Measurements from ENCODE around the gene HOXB8. TPM values are rescaled to one million over a fixed set of nuclear protein-coding genes. Genes with fewer than 3 reads are reported as not detected.

HOXB8 gene
- total RNA-seq, 2 donors from 2014 or later = not detected

- H3K4me1 Mint-ChIP-seq = peaks cover 5% of the 10 kb centered on the region
- H3K27me3 Mint-ChIP-seq = peaks cover 75% of the 10 kb centered on the region
- H3K27ac Mint-ChIP-seq = no peak overlapping the region
- peak; percentile 5 for ATAC-seq (replicated peaks)
- H3K36me3 Mint-ChIP-seq (ENCODE audit: low read depth) = no peaks in the 10 kb centered on the region
- no peaks in the 10 kb centered on the region for H3K9me3 Mint-ChIP-seq
- H3K4me3 Mint-ChIP-seq = peak overlapping the region; percentile 50
Observed at GRCh38 chr17:48601539-48602425, 13.3 kb downstream of the HOXB8 start.

GRCh38 chr17:48601207-48601538 lies 13.9 kb downstream of the HOXB8 start:
- Mint-ChIP-seq H3K27me3 (peaks cover 77% of the 10 kb centered on the region), H3K36me3 (ENCODE audit: low read depth) (no peaks in the 10 kb centered on the region), H3K4me3 (no peak overlapping the region), H3K27ac (no peak overlapping the region), H3K9me3 (no peaks in the 10 kb centered on the region), H3K4me1 (peaks cover 10% of the 10 kb centered on the region)
- no peak for ATAC-seq (replicated peaks)

- Mint-ChIP-seq H3K4me3 (no peak overlapping the region), H3K27me3 (peaks cover 82% of the 10 kb centered on the region), H3K4me1 (peaks cover 11% of the 10 kb centered on the region)
Observed at GRCh38 chr17:48600244-48601098, 14.6 kb downstream of the HOXB8 start.

GRCh38 chr17:48599354-48599753 lies 15.7 kb downstream of the HOXB8 start:
- Mint-ChIP-seq H3K27me3 (peaks cover 80% of the 10 kb centered on the region), H3K9me3 (no peaks in the 10 kb centered on the region), H3K4me1 (peaks cover 11% of the 10 kb centered on the region), H3K36me3 (ENCODE audit: low read depth) (no peaks in the 10 kb centered on the region), H3K4me3 (no peak overlapping the region), H3K27ac (no peak overlapping the region)
- no peak for ATAC-seq (replicated peaks)

More at GRCh38 chr17:48600244-48601098, 14.6 kb downstream of the HOXB8 start:
- Mint-ChIP-seq H3K9me3 (no peaks in the 10 kb centered on the region), H3K36me3 (ENCODE audit: low read depth) (no peaks in the 10 kb centered on the region), H3K27ac (no peak overlapping the region)
- no peak for ATAC-seq (replicated peaks)

GRCh38 chr17:48598736-48599135 lies 16.4 kb downstream of the HOXB8 start:
- Mint-ChIP-seq H3K36me3 (ENCODE audit: low read depth) (no peaks in the 10 kb centered on the region), H3K9me3 (no peaks in the 10 kb centered on the region), H3K27me3 (peaks cover 73% of the 10 kb centered on the region), H3K27ac (no peak overlapping the region), H3K4me1 (peaks cover 11% of the 10 kb centered on the region), H3K4me3 (peak overlapping the region; percentile 67)
- ATAC-seq (replicated peaks) = no peak

GRCh38 chr17:48597778-48598631 lies 17.1 kb downstream of the HOXB8 start:
- Mint-ChIP-seq H3K4me1 (peaks cover 11% of the 10 kb centered on the region), H3K9me3 (no peaks in the 10 kb centered on the region), H3K4me3 (peak overlapping the region; percentile 67), H3K36me3 (ENCODE audit: low read depth) (no peaks in the 10 kb centered on the region), H3K27ac (no peak overlapping the region), H3K27me3 (peaks cover 67% of the 10 kb centered on the region)
- ATAC-seq (replicated peaks) = peak; percentile 55

GRCh38 chr17:48597528-48597777 lies 17.6 kb downstream of the HOXB8 start:
- ATAC-seq (replicated peaks) = no peak
- H3K9me3 Mint-ChIP-seq = no peaks in the 10 kb centered on the region
- H3K4me1 Mint-ChIP-seq = peaks cover 16% of the 10 kb centered on the region
- peak overlapping the region; percentile 67 for H3K4me3 Mint-ChIP-seq
- peaks cover 68% of the 10 kb centered on the region for H3K27me3 Mint-ChIP-seq
- no peak overlapping the region for H3K27ac Mint-ChIP-seq
- no peaks in the 10 kb centered on the region for H3K36me3 Mint-ChIP-seq (ENCODE audit: low read depth)

GRCh38 chr17:48596735-48597527 lies 18.2 kb downstream of the HOXB8 start:
- H3K36me3 Mint-ChIP-seq (ENCODE audit: low read depth) = no peaks in the 10 kb centered on the region
- no peak overlapping the region for H3K27ac Mint-ChIP-seq
- peaks cover 16% of the 10 kb centered on the region for H3K4me1 Mint-ChIP-seq
- H3K4me3 Mint-ChIP-seq = peak overlapping the region; percentile 67
- no peak for ATAC-seq (replicated peaks)
- H3K9me3 Mint-ChIP-seq = no peaks in the 10 kb centered on the region
- peaks cover 67% of the 10 kb centered on the region for H3K27me3 Mint-ChIP-seq

GRCh38 chr17:48596000-48596734 lies 18.9 kb downstream of the HOXB8 start:
- H3K4me1 Mint-ChIP-seq = peaks cover 16% of the 10 kb centered on the region

GRCh38 chr17:48595278-48595999 lies 19.7 kb downstream of the HOXB8 start:
- H3K27me3 Mint-ChIP-seq = peaks cover 71% of the 10 kb centered on the region
- no peak overlapping the region for H3K27ac Mint-ChIP-seq
- H3K9me3 Mint-ChIP-seq = no peaks in the 10 kb centered on the region
- H3K36me3 Mint-ChIP-seq (ENCODE audit: low read depth) = no peaks in the 10 kb centered on the region
- no peak for ATAC-seq (replicated peaks)
- peaks cover 16% of the 10 kb centered on the region for H3K4me1 Mint-ChIP-seq
- peak overlapping the region; percentile 67 for H3K4me3 Mint-ChIP-seq

More at GRCh38 chr17:48596000-48596734, 18.9 kb downstream of the HOXB8 start:
- peak; percentile 32 for ATAC-seq (replicated peaks)
- Mint-ChIP-seq H3K27me3 (peaks cover 73% of the 10 kb centered on the region), H3K27ac (no peak overlapping the region), H3K9me3 (no peaks in the 10 kb centered on the region), H3K4me3 (peak overlapping the region; percentile 67), H3K36me3 (ENCODE audit: low read depth) (no peaks in the 10 kb centered on the region)

- H3K4me3 Mint-ChIP-seq = peak overlapping the region; percentile 67
- peaks cover 16% of the 10 kb centered on the region for H3K4me1 Mint-ChIP-seq
- no peaks in the 10 kb centered on the region for H3K36me3 Mint-ChIP-seq (ENCODE audit: low read depth)
- H3K9me3 Mint-ChIP-seq = no peaks in the 10 kb centered on the region
- no peak for ATAC-seq (replicated peaks)
- H3K27ac Mint-ChIP-seq = no peak overlapping the region
- peaks cover 71% of the 10 kb centered on the region for H3K27me3 Mint-ChIP-seq
Observed at GRCh38 chr17:48594538-48595277, 20.4 kb downstream of the HOXB8 start.

- H3K4me1 Mint-ChIP-seq = peaks cover 16% of the 10 kb centered on the region
- no peaks in the 10 kb centered on the region for H3K9me3 Mint-ChIP-seq
- H3K36me3 Mint-ChIP-seq (ENCODE audit: low read depth) = no peaks in the 10 kb centered on the region
- peak overlapping the region; percentile 82 for H3K4me3 Mint-ChIP-seq
- peaks cover 70% of the 10 kb centered on the region for H3K27me3 Mint-ChIP-seq
- no peak overlapping the region for H3K27ac Mint-ChIP-seq
- ATAC-seq (replicated peaks) = peak; percentile 67
Observed at GRCh38 chr17:48593840-48594537, 21.1 kb downstream of the HOXB8 start.

Measured in activated T-helper 17 cell treated with anti-CD3 and anti-CD28 coated beads, Interleukin-2, amount 50 U/mL, for 72 hours (primary cell).